HPDE6-E6E7 (cell line): ENCODE results near the gene ARRDC5.
"Not testable (repeated sequence)": the region's sequence is repeated elsewhere in the genome, so short reads cannot be mapped to it uniquely, and the experiment has no call there.

ENCODE experiments used
- DNase-seq: peaks from one replicate; pipeline ENCODE4 v3.0.0; 2011; ENCODE audit warnings: missing footprints; ENCODE audit errors: extremely low spot score

ARRDC5 gene

DNA sequence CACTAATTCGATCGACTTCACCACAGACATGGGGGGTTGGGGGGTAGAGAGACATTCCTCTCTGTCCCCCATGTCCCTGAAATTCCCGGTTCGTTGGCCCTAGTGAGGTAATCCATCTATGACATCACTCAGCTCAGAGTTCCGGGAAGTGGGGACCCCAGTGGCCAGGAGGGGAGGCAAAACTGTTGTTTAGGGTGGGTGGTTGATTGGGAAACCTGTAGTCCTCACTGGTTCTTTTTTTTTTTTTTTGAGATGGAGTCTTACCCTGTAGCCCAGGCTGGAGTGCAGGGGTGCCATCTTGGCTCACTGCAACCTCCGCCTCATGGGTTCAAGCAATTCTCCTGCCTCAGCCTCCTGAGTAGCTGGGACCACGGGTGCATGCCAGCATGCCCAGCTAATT, at the start of gene ARRDC5:
ARRDC5 (minus strand) TSS at position 101 of the 400 bp plus-strand sequence; CDS start at position 30, 71 bp downstream.
- DNase-seq = no peak

DNA sequence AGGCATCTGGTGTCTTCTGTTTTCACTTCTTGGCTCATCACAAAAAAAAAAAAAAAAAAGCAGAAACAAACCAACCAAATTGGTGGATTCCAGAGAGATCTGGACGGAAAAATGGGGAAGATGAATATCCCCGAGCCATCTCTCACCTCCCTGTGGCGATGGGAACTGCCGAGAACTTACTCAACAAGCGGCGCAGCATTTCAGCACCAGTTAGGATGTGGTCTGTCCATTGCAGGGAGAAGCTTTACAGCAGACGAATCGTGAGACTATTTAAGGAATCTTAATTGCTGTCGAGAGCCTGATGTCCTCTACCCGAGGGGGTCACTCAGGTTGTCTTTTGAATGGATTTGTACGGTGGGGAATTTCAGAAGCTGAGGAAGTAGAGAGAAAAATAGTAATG, 49.0 kb upstream of the ARRDC5 start:
- no peak for DNase-seq

DNA sequence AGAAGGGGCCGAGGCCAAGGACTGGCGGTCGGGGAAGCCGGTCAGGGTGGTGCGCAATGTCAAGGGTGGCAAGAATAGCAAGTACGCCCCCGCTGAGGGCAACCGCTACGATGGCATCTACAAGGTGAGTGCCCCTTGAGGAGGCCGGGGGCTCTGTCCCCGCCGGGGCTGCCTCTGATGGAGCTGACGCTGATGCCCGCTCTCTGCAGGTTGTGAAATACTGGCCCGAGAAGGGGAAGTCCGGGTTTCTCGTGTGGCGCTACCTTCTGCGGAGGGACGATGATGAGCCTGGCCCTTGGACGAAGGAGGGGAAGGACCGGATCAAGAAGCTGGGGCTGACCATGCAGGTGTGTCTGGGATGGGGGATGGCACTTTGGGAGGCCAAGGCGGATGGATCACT, 48.0 kb upstream of the ARRDC5 start:
- DNase-seq = not testable (repeated sequence)

DNA sequence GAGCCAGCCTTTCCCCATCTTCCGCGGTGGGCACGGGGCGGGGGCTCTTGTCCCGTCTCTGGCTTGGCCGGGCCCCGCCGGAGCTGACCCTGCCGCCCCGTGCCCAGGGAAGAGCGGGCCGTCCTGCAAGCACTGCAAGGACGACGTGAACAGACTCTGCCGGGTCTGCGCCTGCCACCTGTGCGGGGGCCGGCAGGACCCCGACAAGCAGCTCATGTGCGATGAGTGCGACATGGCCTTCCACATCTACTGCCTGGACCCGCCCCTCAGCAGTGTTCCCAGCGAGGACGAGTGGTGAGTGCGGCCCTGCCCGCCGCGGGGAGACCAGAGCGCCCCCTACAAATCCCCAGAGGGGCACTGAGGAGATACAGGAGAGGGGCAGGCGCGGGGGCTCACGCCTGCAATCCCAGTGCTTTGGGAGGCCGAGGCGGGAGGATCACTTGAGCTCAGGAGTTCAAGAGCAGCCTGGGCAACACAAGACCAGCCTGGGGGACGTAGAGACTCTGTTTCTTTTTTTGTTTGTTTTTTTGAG, 39.0 kb upstream of the ARRDC5 start:
- not testable (repeated sequence) for DNase-seq

DNA sequence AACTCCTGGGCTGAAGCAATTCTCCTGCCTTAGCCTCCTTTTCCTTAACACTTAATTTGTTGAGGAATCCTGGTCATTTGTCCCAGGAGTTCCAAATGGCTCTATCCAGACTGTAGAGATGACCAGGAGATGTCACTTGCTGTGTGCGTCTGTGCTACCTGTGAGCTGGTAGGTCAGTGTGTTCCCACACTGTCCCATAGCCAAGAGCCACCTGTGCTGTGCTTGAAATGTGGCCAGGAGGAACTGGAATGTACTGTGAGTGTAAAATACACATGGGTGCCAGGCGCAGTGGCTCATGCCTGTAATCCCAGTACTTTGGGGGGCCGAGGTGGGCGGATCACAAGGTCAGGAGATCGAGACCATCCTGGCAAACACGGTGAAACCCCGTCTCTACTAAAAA, 36.8 kb upstream of the ARRDC5 start:
- no peak for DNase-seq

DNA sequence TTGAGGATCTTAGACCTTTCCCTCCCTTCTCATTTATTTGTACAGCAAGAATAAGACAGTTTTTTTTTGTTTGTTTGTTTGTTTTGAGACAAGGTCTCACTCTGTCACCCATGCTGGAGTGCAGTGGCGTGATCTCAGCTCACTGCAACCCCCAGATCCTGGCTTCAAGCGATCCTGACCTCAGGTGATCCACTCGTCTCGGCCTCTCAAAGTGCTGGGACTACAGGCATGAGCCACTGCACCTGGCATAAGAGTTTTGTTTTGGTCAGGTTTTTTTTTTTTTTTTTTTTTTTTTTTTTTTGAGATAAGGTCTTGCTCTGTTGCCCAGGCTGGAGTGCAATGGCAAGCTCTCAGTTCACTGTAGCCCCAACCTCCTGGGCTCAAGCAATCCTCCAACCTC, 35.8 kb upstream of the ARRDC5 start:
- not testable (repeated sequence) for DNase-seq

DNA sequence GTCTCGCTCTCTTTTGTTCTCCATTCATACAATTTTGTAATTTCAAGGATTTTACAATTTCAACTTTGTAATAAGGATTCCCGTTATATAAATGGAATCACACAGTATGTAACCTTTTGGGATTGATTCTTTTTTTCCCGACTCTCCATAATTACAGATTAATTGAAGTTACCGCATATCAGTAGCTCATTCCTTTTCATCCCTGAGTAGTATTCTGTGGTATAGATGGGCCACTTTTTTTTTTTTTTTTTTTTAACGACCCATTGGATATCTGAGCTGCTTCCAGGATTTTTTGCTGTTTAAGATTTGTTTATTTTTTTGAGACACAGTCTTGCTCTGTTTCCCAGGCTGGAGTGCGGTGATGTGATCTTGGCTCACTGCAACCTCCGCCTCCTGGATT, 34.4 kb upstream of the ARRDC5 start:
- DNase-seq = no peak

DNA sequence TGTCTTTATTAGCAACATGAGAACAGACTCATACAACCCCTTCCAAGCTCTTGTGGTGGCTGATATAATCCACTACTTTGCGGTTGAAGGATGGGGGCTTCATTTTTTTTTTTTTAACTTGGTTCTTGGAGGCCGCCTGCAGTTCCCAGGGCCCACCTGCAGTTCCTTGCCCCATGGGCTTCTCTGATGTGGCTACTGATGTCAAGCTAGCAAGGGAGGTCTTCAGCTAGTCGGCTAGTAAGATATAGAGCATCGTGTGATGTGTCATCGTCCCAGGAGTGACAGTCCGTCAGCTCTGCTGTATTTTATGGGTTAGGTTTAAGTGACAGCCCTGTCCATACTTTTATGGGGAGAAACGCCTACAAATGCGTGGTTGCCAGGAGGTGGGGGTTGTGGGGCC, 32.7 kb upstream of the ARRDC5 start:
- DNase-seq = no peak

DNA sequence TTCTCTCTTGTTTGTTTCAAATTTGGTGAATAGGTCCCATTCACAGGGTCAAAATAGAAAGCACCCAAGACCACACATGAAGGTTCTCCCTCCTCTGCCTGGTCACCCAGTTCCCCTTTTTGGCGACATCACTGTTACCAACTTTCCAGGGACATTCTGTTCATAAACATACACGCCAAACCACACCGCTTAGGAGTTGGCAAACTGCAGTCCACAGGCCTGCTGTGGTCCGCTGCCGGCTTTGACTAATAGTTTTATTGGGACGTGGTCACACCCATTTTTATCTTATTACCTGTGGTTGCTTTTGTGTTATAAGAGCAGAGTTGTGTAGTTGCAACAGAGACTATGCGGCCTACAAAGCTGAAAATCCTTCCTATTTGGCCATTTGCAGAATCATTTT, 30.8 kb upstream of the ARRDC5 start:
- DNase-seq = no peak

DNA sequence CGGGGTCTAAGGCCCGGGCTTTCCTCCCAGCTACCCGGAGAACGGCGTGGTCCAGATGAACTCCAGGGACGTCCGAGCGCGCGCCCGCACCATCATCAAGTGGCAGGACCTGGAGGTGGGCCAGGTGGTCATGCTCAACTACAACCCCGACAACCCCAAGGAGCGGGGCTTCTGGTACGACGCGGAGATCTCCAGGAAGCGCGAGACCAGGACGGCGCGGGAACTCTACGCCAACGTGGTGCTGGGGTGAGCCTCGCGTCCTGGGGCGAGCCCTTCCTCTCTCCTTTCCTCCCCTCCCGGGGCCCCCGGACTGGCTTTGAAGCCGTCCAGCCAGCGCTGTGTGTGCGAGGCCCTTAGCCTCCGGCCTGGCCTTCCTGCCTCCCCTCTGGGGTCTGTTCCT, 30.0 kb upstream of the ARRDC5 start:
- DNase-seq = no peak

DNA sequence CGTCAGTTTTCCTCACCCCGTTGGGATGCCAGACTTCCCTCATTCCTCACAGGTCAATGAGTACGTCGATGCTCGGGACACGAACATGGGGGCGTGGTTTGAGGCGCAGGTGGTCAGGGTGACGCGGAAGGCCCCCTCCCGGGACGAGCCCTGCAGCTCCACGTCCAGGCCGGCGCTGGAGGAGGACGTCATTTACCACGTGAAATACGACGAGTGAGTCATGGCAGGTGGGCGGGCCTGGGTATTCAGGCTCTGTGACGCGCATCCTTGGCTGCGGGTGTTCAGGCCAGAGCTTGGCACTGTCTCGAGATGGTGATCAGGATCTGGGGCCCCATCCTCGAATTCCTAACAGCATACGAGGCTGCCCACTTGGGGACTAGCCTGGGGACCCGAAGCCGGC, 28.0 kb upstream of the ARRDC5 start:
- DNase-seq = no peak

DNA sequence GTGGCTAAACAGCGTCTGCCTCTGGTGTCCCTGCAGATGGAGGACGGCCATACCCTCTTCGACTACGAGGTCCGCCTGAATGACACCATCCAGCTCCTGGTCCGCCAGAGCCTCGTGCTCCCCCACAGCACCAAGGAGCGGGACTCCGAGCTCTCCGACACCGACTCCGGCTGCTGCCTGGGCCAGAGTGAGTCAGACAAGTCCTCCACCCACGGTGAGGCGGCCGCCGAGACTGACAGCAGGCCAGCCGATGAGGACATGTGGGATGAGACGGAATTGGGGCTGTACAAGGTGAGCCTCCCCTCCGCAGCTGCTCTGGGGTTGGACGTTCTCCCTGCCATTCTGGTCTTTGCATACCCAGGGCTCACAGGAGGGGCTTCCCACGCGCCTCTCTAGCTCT, 26.5 kb upstream of the ARRDC5 start:
- DNase-seq = no peak

DNA sequence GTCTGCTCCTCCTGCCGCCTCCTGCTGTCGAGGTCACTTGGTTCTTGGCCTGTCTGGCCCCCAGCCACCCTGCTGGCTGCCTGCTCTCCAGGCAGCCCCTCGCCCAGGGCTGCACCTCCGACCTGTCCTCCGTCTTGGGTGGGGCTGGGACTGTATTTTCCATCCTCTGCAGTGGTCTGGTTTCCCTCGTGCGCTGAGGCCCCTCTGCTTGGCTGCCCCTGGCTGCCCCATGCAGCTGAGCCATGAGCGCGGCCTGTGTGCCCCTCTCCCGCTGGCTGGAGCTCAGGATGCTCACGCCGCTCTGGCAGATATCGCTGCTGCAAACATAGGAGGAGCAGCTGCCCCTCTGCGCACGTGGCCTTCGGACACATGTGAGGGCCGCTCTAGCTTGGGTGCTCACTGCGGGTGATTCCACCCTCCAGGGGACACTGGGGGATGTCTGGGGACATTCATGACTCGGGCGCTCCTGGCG, 20.6 kb upstream of the ARRDC5 start:
- DNase-seq = no peak

DNA sequence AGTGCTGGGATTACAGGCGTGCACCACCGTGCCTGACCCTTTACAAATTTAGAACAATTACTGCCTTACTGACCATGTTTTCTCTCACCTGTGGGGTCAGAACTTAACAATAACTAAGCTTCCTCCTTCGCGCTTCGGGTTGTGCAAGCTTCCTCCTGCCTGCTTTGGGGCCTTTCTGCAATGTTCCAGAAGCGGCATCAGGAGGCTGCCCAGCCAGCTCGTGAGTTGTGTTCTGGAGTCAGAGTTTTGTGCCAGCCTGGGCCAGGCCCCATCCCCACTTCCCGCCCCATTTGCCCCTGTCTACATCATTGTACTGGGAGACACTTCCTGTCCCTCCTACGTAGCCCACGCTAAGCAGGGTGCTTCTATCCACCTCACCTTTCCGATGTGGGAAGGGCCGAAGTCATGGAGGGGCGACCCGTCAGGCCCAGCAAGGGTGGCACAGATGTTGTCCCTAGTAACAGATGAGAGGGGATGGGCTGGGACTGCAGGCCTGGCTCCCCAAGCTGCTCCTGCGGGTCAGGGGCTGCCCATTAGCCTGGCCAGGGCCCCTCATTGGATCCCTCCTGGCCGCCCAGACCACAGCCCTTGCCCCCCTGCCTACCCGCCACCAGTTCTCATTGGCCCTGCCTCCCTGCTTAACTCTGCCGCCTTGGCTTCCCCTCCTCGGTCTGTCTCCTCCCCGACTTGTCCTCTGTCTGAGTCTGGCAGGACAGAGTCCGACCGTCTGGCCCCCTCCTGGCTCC, 20.0 kb upstream of the ARRDC5 start:
- DNase-seq = no peak

DNA sequence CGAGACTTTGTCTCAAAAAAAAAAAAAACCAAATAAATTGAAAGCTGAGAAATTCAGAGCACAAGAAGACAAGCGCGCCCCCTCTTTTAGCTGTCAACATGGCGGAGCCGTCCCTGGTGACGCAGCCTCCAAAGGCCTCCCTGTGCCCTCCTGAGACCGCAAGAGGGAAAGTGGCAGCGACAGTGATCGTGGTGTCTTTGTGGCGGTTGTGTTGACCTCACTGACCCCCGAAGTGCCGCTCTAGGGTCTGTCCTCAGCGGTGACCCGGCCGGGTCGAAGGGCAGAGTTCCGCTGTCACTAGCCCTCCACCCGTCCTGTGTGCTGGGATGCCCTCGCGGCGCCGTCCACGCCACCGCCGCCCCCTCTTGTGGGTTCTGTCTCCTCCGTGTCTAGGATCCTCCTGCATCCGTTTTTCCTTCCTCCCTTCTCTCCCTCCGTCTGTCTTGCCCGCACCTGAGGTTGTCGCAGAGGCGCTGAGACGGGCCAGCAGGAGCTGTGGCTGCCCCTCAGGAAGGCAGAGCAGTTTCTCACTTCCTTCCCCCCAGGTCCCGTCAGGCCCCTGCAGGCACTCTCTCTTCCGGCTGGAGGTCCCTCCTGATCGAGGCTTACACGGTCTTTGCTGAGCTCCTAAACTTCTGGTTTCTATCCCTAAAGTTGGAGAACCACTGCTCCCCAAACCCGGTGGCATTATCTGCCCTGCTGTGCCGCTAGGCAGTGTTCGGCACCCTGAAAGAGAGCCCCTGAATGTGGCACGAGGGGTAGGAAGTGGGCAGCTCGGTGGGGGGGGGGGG, 13.8 kb upstream of the ARRDC5 start:
- DNase-seq = no peak

DNA sequence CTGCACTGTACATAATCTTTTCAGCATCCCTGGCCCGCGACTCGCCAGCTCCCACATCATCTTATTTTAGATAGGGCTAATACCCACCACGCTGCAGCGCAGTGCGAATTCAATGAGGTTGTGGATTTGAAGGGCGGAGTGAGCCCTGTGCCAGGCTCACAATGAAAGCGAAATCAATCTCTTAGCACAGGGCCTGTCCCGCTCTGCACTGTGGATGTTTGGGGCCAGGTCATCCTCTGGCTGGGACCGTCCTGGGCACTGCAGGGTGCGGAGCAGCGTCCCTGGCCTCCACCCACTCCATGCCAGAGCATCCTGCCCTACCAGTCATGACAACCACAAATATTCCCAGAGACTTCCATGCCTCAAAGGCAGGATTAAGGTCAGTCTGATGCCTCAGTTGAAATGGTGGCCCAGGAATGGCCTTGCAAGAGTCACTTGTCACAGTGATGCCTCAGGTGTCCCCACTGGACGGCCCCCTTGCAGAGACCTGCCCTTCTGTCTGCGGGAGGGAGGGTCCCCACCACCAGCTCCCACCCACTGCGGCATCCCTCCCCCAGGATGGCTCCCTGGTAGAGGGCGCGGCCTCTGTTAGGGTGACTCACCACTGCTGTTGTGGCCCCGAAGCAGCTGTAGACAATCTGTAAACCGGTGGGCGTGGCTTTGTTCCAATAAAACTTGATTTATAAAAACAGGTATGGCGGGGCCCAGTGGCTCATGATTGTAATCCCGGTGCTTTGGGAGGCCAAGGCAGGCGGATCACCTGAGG, 12.2 kb upstream of the ARRDC5 start:
- DNase-seq = peak; percentile 87

DNA sequence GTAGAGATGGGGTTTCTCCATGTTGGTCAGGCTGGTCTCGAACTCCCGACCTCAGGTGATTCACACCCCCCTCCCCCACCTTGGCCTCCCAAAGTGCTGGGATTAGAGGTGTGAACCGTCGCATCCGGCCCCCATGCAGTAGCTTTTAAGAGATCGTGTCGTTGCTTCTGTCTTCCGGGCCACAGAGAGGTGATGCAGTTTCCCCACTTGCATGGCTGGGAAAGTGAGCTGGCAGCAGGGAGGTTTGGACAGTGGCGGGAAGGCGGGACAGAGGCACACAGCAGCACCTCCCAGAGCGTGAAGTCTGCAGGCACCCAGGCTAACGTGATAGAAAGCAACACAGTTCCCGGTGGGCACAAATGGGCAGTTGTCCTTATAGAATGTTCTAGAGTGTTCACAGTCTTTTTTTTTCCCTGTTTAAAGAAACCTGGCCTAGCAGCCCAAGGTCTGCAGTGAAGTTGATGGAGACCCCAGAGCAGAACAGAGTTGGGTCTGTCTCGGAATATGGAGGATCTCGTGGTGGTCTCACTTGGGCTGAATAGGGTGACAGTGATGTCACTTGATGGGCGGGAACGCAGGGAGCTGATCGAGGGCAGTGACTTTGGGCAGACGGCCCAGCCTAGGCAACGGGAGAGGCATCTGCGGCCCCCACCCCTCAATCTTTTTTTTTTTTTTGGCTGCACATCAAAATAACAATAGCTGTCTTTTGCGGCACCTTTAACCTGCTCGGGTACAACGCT, 11.5 kb upstream of the ARRDC5 start:
- DNase-seq = no peak

DNA sequence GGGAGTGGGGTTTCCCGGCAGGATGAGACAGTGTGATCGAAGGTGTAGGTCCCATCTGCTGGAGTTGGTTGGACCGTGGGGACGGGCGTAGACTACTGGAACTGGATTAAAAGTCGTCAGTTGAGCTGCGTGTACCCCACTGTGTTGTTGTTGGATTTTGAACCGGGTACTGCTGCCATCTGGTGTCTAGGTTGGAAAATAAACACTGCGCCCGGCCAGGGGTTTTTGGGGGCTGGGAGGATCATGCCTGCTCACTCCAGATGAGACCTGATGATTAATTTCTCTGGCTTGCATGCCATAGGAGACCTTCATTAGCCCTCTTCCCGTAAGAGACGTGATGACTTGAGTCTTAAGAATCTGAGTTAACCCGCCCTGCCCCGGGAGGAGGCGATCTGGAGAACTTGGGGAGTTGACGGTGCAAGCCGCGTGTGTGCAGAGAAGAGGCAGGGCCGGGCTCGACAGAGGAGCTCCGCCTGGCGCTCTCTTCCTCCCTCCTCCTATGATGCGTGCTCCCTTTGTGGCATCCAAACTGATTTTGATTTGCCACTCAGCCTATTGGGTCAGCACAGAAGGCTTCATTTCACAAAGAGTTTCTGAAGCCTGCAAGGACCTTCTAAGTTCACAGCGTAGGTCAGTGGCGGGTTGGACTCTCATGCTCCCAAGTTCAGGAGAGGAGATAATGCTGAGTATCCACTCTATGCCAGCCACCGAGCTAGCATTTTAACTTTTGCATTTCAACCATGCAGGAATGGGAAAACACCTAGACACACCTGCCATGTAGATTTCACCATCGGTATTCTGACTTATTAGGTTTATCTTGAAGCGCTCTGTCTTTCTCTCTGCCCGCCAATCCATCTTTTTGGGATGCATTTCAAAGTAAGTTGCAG, 9.3 kb upstream of the ARRDC5 start:
- DNase-seq = peak; percentile 97

DNA sequence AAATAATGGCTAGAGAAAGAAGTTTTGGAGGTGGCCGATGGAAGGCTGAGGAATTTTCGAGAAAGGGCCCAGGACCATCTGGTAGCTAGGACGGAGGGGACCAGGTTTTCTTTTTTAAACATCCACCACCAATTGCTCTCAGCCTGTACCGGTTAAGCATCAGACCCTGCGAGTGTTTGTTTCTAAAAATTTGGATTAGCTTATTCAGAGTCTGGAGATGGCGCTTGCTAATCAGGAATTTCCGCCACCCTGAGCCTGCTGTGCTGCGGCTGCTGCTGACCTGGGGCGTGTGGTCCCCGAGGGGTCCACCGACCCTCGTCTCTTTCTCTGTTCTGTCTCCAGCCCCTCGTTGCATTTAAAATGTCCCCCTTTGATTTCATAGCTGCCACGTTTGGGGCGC, 8.6 kb upstream of the ARRDC5 start:
- DNase-seq = no peak

DNA sequence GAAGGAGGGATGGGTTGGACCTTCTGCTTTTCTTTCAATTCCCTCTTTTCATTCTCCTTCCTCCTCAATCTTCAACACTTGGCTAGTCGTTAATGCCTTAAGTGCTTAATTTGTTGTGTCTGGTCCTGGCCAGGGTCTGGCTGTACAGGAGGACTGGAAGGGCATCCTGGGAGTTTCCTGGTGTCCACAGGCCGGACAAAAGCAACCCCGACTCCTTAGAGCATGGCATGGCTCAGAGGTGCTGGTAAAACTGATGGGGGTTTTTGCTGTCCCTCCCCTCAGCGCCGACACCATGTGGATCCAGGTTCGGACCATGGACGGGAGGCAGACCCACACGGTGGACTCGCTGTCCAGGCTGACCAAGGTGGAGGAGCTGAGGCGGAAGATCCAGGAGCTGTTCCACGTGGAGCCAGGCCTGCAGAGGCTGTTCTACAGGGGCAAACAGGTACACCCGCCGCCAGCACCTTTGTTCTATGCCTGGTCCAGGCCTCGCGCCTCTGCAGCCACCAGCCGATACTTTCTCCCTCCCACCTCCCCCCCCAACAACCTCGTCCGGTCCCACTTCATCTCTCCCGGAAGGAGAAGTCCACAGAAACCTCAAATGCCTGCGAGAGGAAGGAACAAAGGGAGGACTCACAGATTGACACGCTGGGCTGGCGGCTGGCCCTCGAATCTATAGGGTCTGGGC, 8.0 kb upstream of the ARRDC5 start:
- peak; percentile 44 for DNase-seq
